H54 (cell line): ENCODE measurements around the gene NALCN.
A peak's percentile ranks its signal among the peaks of the same experiment; 100 is the strongest.
"Not testable (repeated sequence)": the region's sequence is repeated elsewhere in the genome, so short reads cannot be mapped to it uniquely, and the experiment has no call there.

Experiments
- DNase-seq: peaks from one replicate; pipeline ENCODE4 v3.0.0; 2011; ENCODE audit warnings: low spot score, mixed read lengths; ENCODE audit not compliant: insufficient read length
- FAIRE-seq: peaks from 3 replicates; lab custom pipeline; 2011; peaks lifted over from hg19 to GRCh38; lab: Jason Lieb, UNC
- POLR2A ChIP-seq: IDR thresholded peaks from 2 replicates; pipeline ENCODE4 v1.6.1; 2011; ENCODE audit warnings: low read depth, mild to moderate bottlenecking, low read length

NALCN gene

GRCh38 chr13:101341464-101341863, 74.8 kb downstream of the NALCN start:
- DNase-seq = no peak
- TF ChIP-seq POLR2A = no peak
- peak; percentile 94 for FAIRE-seq

DNA sequence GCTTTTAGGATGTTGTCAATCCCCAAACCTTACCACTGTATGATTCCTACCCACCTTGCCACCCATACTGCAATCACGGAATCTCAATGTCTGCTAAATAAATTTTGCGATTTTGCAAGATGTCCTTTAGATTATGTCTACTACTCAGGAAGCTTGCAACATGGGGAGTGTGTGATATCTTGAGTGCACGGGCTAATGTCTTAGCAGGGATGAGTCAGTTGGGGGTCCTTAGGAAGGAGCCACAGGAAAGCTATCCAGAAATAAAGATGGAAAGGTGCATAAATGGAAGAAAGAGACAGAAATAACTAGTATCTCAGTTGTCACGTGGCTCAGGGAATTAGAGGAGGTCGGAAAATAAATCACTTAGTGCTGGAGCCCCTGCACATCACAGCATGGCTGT, 77.1 kb downstream of the NALCN start:
- FAIRE-seq = peak; percentile 85
- TF ChIP-seq POLR2A = no peak

GRCh38 chr13:101332583-101332982, 83.7 kb downstream of the NALCN start:
- DNase-seq = no peak
- no peak for TF ChIP-seq POLR2A
- peak; percentile 77 for FAIRE-seq

More for the DNA sequence above, 77.1 kb downstream of the NALCN start:
- DNase-seq = no peak

GRCh38 chr13:101331731-101332130, 84.6 kb downstream of the NALCN start:
- FAIRE-seq = peak; percentile 27
- DNase-seq = no peak
- no peak for TF ChIP-seq POLR2A

- peak; percentile 30 for FAIRE-seq
- TF ChIP-seq POLR2A = no peak
- no peak for DNase-seq
Observed at GRCh38 chr13:101327871-101328270, 88.4 kb downstream of the NALCN start.

DNA sequence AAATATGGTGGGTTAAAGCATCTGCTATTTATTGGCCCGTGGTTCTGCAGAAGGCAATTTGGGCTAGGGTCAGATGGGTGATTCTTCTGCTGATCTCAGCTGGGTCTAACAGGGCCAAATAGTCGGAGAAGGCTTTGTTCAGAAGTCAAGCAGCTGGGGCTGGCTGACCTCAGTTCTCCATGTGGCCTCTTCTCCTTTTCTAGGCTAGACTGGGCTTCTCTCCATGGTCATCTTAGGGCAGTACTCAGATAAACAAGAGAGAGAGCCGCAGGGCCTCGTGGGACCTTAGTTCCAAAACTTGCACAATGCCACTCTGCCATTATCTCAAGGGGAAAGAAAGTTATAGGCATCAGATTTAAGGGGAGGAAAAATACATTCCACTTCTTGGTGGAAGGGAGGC, 89.6 kb downstream of the NALCN start:
- FAIRE-seq = no peak
- no peak for DNase-seq
- no peak for TF ChIP-seq POLR2A

GRCh38 chr13:101325423-101325822, 90.9 kb downstream of the NALCN start:
- TF ChIP-seq POLR2A = no peak
- DNase-seq = no peak
- FAIRE-seq = peak; percentile 88

DNA sequence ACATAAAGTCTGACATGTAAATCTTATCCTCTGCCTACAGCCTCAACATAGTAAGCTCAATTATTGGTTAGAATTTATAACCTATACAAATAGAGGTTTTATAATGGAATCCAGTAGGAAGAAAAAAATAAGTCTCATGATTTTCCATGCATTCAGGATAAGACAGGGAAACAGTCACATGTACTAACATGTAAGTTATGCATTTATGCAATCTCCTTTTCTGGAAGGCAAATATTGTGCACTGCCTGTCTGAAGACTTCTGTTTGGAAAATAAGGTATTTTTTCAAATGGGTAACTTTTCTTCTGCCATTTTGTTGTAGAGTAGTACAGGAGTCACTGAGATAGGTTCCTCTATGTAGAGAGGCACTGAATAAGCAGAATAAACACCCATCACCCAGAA, 92.7 kb downstream of the NALCN start:
- FAIRE-seq (peak; percentile 95), DNase-seq (no peak)
- no peak for TF ChIP-seq POLR2A

DNA sequence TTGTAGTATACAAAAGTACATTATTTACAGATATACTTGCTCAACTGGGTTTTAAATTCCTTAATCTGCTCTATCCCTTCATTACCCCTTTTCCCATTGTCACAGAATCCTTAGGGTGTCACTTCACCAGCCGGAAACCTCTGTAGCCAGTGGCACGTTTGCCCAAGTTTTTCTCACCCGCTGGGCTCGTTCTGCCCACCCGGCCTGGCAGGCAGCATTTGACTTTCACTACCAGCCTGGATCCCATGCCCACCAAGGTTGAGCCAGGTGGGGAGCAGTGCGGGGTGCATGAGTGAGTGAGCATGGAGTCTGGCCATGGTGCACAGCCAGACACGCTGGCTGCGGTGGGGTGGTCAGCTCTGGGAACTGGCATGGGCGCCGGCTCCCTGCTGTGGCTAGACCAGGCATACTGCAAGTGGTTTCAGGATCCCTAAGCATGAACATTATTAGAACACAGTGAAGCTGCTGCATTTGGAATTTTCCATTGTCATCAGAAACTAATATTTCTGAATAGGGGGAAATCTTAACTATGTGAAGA, 98.3 kb downstream of the NALCN start:
- DNase-seq (no peak), FAIRE-seq (no peak)
- no peak for TF ChIP-seq POLR2A

GRCh38 chr13:101313479-101313878, 102.8 kb downstream of the NALCN start:
- FAIRE-seq, DNase-seq: not testable (repeated sequence)

GRCh38 chr13:101309014-101309619, 107.2 kb downstream of the NALCN start:
- FAIRE-seq (peak; percentile 93), DNase-seq (no peak)
- TF ChIP-seq POLR2A = no peak

DNA sequence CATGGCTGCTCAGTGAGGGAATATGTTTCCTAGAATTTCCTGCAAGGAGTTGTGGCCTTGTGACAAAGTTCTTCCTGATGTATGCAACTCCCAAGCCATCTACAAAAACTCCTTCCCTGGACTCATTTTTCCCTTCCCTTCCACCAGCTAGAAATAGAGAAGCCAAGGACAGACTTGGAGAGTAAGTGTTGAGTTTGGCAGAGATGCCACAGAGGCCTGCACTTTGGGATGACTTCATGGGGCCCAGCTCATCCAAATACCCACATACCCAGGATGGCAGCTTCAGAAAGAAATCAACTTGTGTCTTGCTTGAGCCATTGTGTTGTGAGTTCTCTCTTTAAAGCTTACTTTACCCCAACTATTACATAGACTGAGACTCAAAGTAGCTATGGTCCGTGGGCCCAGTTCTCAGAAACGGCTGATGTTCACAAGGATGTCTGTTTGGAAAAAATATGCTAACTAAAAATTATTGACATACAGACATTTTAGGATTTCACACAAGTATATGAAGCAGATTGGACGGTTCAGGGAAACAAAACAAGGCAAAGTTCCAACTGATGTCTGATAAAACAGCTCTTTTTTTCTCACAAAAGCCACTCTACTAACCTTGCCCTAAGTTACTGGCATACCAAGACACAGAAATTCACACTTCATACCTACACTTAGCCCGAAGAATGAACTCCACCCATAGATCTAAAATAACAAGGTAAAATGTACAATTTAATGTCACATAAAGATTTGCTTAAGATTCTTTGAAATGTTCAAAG, 107.9 kb downstream of the NALCN start:
- FAIRE-seq = no peak
- TF ChIP-seq POLR2A = no peak
- no peak for DNase-seq

DNA sequence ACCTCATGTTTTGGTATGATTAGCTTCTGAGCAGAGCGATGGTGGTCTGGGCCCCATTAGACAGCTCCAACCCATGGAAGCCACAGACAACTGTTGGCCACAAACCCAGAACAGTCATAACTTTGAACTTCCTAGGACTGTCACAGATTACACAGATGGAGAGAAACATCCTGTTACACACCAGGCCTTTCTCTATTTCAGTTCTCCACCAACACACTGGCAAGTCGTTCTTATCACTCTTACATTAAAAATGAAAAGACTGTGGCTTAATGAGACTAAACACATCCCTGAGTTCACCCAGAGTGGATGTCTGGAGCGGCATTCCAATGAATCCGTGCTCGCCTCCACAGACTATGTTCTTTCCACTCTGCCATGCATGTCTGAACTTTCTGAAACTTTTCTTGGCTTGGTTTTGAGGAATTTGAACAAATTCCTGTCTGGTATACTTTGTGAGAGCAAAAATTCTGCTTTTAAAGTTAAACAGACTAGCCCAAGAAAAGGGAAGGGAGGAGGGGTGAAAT, 109.1 kb downstream of the NALCN start:
- DNase-seq (no peak), FAIRE-seq (peak; percentile 36)
- no peak for TF ChIP-seq POLR2A

GRCh38 chr13:101306773-101307172, 109.5 kb downstream of the NALCN start:
- no peak for FAIRE-seq
- no peak for TF ChIP-seq POLR2A

More at GRCh38 chr13:101306773-101307172, 109.5 kb downstream of the NALCN start:
- DNase-seq = no peak
